K562 (cell line): ENCODE results near the gene ZKSCAN3. TPM values are rescaled to one million over a fixed set of nuclear protein-coding genes. Genes with fewer than 3 reads are reported as not detected.

ENCODE experiments used
- BRCA1 ChIP-seq, 2 experiments: fragments of 450-650 bp in 1 of 2; sonication (generic) in 1 of 2; formaldehyde crosslinking in 1 of 2; IDR thresholded peaks; 2 replicates each; pipeline versions ENCODE4 v1.5.0 to v1.6.1; 2017 to 2020; ENCODE audit warnings: mild to moderate bottlenecking in 1 of 2, missing genetic modification reagents in 1 of 2
- CXXC5 ChIP-seq: fragments of 250-450 bp; sonication (Bioruptor Pico); IDR thresholded peaks from 2 replicates; pipeline ENCODE4 v1.8.0; 2022; ENCODE audit warnings: inconsistent platforms, mild to moderate bottlenecking, moderate library complexity
- ESRRA ChIP-seq: fragments of 450-650 bp; IDR thresholded peaks from 2 replicates; pipeline ENCODE4 v1.6.1; 2014; ENCODE audit warnings: low read depth, mild to moderate bottlenecking, moderate library complexity, borderline replicate concordance
- HEY1 ChIP-seq: fragments of 250-450 bp; sonication (Bioruptor Pico); IDR thresholded peaks from 2 replicates; pipeline ENCODE4 v1.5.0; 2020; ENCODE audit warnings: mild to moderate bottlenecking, moderate library complexity, borderline replicate concordance
- MBD2 ChIP-seq: sonication (generic); IDR thresholded peaks from 2 replicates; pipeline ENCODE4 v1.6.1; 2016; ENCODE audit warnings: low read depth, borderline replicate concordance
- MYNN ChIP-seq, 2 experiments: sonication (generic); formaldehyde crosslinking in 1 of 2; IDR thresholded peaks; 2 replicates each; pipeline versions ENCODE4 v1.5.0 to v1.6.1; 2016 to 2020; ENCODE audit warnings: antibody characterized with exemption in 1 of 2, missing genetic modification reagents in 1 of 2
- NCOA1 ChIP-seq: fragments of 450-650 bp; IDR thresholded peaks from 2 replicates; pipeline ENCODE4 v1.6.1; 2016; ENCODE audit warnings: low read depth
- NFYB ChIP-seq: IDR thresholded peaks from 2 replicates; pipeline ENCODE4 v1.6.1; 2011; ENCODE audit warnings: mild to moderate bottlenecking, moderate library complexity; ENCODE audit not compliant: insufficient read length; ENCODE audit errors: extremely low read depth
- PTTG1 ChIP-seq: fragments of 450-650 bp; IDR thresholded peaks from 2 replicates; pipeline ENCODE4 v1.6.1; 2016; ENCODE audit warnings: low read depth, mild to moderate bottlenecking, missing genetic modification characterization, missing compliant biosample characterization
- TBL1XR1 ChIP-seq, 2 experiments: IDR thresholded peaks; 2 replicates each; pipeline ENCODE4 v1.6.1; 2012; ENCODE audit warnings: improper control_type of control experiment in 2 of 2, low read length in 2 of 2, mild to moderate bottlenecking in 1 of 2
- TFAM ChIP-seq: fragments of 250-450 bp; sonication (Bioruptor Pico); conservative IDR thresholded peaks from 2 replicates; pipeline ENCODE4 v1.5.0; 2021; ENCODE audit warnings: mild to moderate bottlenecking, moderate library complexity
- ZNF133 ChIP-seq: fragments of 250-450 bp; sonication (Bioruptor Pico); IDR thresholded peaks from 2 replicates; pipeline ENCODE4 v1.4.0; 2020; ENCODE audit warnings: mild to moderate bottlenecking
- ZNF41 ChIP-seq: fragments of 250-450 bp; sonication (Bioruptor Pico); conservative IDR thresholded peaks from 2 replicates; pipeline ENCODE4 v1.4.0; 2020; ENCODE audit warnings: mild to moderate bottlenecking
- ZSCAN32 ChIP-seq: fragments of 450-650 bp; formaldehyde crosslinking; IDR thresholded peaks from 2 replicates; pipeline ENCODE4 v1.4.0; 2020; ENCODE audit warnings: mild to moderate bottlenecking, moderate library complexity
- polyA plus RNA-seq, 8 experiments: library from polyadenylated mRNA; depleted of rRNA in 4 of 8; stranded (reverse) in 5 of 8; unstranded in 3 of 8; fragments of >200 nt; fragmentation: Nextera tagmentation in 2 of 8; fragmentation: Illumina TruSeq in 1 of 8; extraction: Ambion mirVana in 2 of 8; extraction: Trizol in 1 of 8; gene quantifications; 2 replicates each; pipeline versions ENCODE4 v1.2.1 to v1.2.3, GENCODE V29; 2011 to 2014; ENCODE audit warnings: inconsistent platforms in 1 of 8, missing spikeins in 1 of 8
- total RNA-seq, 7 experiments: library from RNA; depleted of rRNA in 6 of 7; stranded (reverse); fragments of >200 nt in 6 of 7; fragmentation: Illumina TruSeq in 2 of 7; extraction: Trizol in 2 of 7; gene quantifications; 2 replicates each; pipeline versions ENCODE4 v1.2.1 to v1.2.3, GENCODE V29; 2011 to 2021; ENCODE audit warnings: low replicate concordance in 1 of 7
- TF ChIP-seq, protein P1 (sequence below): IDR thresholded peaks from 2 replicates; pipeline ENCODE4 v1.6.1; 2016; ENCODE audit warnings: missing genetic modification characterization, missing compliant biosample characterization
- TF ChIP-seq, protein P2 (sequence below): fragments of 450-650 bp; IDR thresholded peaks from 2 replicates; pipeline ENCODE4 v1.6.1; 2017; ENCODE audit warnings: antibody characterized with exemption, mild to moderate bottlenecking

ZKSCAN3 gene
- total and polyA plus RNA-seq, 9 of the 15 experiments (the other 6 are each of a cell fraction or from before 2014, with no cell fraction given), result 3.0 to 12.4 (median 10.2) TPM

DNA sequence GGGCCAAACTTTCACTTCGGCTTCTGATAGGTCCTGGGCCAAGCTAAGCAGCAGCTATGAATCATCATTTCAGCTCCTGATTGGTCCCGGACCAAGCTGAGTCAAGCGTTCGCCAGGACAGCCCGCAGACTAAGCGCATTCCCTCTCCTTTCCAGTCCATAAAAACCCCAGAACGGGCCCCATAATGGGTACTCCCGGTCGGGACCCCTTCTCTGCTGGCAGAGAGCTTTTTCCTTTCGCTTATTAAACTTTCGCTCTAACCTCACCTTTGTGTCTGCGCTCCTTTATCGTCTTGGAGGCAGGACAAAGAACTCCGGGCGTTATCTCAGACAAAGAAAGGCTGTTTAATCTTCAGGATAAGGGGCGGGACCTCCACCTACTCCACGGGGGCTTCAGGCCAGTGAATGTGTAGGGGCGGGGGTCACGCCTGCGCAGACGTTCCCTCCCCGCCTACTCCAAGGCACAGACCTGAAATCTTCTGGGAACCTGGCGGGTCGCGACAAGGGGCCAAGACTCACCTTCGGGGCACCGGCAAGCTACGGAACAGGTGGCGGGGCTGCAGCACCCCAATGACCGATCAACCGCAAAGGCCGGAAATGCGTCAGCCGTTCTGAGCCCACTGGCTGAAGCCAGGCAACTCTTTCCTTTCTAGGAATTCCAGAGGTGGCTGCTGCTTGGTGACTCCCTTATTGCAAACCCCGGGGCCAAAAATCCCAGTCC is 14.0 kb upstream of the ZKSCAN3 start, which contains the start of gene ZSCAN31 (continued):
- TF ChIP-seq, protein P1, sequence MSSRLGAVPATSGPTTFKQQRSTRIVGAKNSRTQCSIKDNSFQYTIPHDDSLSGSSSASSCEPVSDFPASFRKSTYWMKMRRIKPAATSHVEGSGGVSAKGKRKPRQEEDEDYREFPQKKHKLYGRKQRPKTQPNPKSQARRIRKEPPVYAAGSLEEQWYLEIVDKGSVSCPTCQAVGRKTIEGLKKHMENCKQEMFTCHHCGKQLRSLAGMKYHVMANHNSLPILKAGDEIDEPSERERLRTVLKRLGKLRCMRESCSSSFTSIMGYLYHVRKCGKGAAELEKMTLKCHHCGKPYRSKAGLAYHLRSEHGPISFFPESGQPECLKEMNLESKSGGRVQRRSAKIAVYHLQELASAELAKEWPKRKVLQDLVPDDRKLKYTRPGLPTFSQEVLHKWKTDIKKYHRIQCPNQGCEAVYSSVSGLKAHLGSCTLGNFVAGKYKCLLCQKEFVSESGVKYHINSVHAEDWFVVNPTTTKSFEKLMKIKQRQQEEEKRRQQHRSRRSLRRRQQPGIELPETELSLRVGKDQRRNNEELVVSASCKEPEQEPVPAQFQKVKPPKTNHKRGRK (tag), result no peak
- TF ChIP-seq CXXC5 (0 out of 2 replicates have a peak, but pooled peaks have one; percentile 54), MYNN (IDR thresholded peaks at IDR 0.05) (no peak), MYNN (CRISPR knock-in tag; IDR thresholded peaks at IDR 0.05) (no peak), MBD2 (peak; percentile 58; the same call in 1 of the 2 replicates), TFAM (CRISPR knock-in tag) (no peak), ZNF41 (CRISPR knock-in tag) (0 out of 2 replicates have a peak, but pooled peaks have one; percentile 13), HEY1 (CRISPR knock-in tag) (no peak; the same call in 1 of the 2 replicates), BRCA1 (IDR thresholded peaks at IDR 0.05) (no peak), BRCA1 (CRISPR knock-in tag; IDR thresholded peaks at IDR 0.05) (no peak), TBL1XR1 (IDR thresholded peaks at IDR 0.05; ENCODE audit: low read length in 2 of 2) (peak in 1 of 2 experiments; percentile 40; a peak in 1 of 4 replicates), PTTG1 (no peak), ZSCAN32 (CRISPR knock-in tag) (peak; percentile 19; the same call in 1 of the 2 replicates), NFYB (no peak), ZNF133 (CRISPR knock-in tag) (no peak), ESRRA (peak; percentile 9; the same call in 1 of the 2 replicates), NCOA1 (no peak; the same call in 1 of the 2 replicates)
- TF ChIP-seq, protein P2, sequence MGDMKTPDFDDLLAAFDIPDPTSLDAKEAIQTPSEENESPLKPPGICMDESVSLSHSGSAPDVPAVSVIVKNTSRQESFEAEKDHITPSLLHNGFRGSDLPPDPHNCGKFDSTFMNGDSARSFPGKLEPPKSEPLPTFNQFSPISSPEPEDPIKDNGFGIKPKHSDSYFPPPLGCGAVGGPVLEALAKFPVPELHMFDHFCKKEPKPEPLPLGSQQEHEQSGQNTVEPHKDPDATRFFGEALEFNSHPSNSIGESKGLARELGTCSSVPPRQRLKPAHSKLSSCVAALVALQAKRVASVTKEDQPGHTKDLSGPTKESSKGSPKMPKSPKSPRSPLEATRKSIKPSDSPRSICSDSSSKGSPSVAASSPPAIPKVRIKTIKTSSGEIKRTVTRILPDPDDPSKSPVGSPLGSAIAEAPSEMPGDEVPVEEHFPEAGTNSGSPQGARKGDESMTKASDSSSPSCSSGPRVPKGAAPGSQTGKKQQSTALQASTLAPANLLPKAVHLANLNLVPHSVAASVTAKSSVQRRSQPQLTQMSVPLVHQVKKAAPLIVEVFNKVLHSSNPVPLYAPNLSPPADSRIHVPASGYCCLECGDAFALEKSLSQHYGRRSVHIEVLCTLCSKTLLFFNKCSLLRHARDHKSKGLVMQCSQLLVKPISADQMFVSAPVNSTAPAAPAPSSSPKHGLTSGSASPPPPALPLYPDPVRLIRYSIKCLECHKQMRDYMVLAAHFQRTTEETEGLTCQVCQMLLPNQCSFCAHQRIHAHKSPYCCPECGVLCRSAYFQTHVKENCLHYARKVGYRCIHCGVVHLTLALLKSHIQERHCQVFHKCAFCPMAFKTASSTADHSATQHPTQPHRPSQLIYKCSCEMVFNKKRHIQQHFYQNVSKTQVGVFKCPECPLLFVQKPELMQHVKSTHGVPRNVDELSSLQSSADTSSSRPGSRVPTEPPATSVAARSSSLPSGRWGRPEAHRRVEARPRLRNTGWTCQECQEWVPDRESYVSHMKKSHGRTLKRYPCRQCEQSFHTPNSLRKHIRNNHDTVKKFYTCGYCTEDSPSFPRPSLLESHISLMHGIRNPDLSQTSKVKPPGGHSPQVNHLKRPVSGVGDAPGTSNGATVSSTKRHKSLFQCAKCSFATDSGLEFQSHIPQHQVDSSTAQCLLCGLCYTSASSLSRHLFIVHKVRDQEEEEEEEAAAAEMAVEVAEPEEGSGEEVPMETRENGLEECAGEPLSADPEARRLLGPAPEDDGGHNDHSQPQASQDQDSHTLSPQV, result no peak
